Activated T-helper 1 cell treated with anti-CD3 and anti-CD28 coated beads, Interleukin-12 subunit alpha, Interleukin-12 subunit beta, Interleukin-2, Interleukin-4 antibody, amounts not matched to agents 30 ng/mL and 10 ng/mL and 1 ng/mL, durations not matched to agents 14 hours and 24 hours and 36 hours (primary cell): ENCODE measurements around the gene POLE. TPM values are rescaled to one million over a fixed set of nuclear protein-coding genes. Genes with fewer than 3 reads are reported as not detected.

Experiments
- DNase-seq: peaks from one replicate; pipeline ENCODE4 v3.0.0; 2021; ENCODE audit warnings: low spot score
- H3K27ac Mint-ChIP-seq: one replicate; pipeline ENCODE4 v1.8.0; 2021; ENCODE audit warnings: mild to moderate bottlenecking, mixed read lengths
- H3K27me3 Mint-ChIP-seq: one replicate; pipeline ENCODE4 v1.8.0; 2022; ENCODE audit warnings: mild to moderate bottlenecking, moderate library complexity, mixed read lengths; ENCODE audit not compliant: insufficient read depth
- H3K36me3 Mint-ChIP-seq: one replicate; pipeline ENCODE4 v1.8.0; 2021; ENCODE audit warnings: low read depth, mixed read lengths
- H3K4me1 Mint-ChIP-seq: one replicate; pipeline ENCODE4 v1.8.0; 2021; ENCODE audit warnings: low read depth, mixed read lengths
- H3K4me3 Mint-ChIP-seq: one replicate; pipeline ENCODE4 v1.8.0; 2021; ENCODE audit warnings: mild to moderate bottlenecking, moderate library complexity, mixed read lengths
- H3K9me3 Mint-ChIP-seq: one replicate; pipeline ENCODE4 v1.8.0; 2021; ENCODE audit warnings: mixed read lengths
- intact Hi-C: fragments of 100-400 bp; cut with micrococcal nuclease; formaldehyde crosslinking; loops from one replicate; pipeline ENCODE4 v1.15.1; 2024
- total RNA-seq: library from RNA; stranded (reverse); gene quantifications from 2 replicates; pipeline ENCODE4 v1.2.3, GENCODE V29; 2022

Gene POLE
- total RNA-seq, 1 donor from 2014 or later: 168 TPM

DNA sequence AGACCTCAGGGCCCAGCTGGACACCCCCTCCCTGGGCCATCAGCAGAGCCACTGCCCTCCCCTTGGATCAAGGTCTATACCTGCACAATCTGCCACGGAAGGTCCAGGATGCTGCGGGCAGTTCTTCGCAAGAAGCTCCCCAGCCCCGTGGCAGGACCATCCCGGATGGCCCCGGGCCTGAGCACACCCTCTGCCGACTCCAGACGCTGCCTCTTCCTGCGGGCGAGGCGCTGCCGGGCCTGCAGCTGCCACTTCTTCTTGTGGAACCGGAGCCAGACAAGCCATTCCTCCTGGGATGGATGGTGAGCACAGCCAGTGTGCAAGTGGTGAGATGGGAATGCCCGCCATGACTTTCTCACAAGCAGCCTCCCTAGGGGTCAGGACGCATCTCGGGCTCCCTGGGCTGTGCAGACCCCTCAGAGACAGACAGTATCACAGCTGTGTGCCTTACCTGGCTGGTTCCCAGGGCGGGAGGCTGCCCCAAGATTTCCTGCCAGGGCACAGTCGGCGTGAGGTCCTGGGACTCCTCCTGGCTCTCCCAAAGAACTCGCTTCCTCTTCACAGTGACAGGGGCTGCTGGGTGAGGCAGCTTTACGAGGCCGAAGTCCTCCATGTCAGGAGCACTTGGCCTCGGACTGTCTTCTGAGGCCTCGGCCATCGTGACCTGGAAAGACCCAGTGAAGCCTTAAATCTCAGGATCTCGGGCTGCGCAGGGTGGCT, 37.8 kb downstream of the POLE start:
- intact Hi-C loops: no loop called here
- Mint-ChIP-seq H3K27me3 (no peaks in the 10 kb centered on the region), H3K27ac (no peak overlapping the region), H3K4me3 (no peak overlapping the region), H3K4me1 (no peaks in the 10 kb centered on the region), H3K9me3 (no peaks in the 10 kb centered on the region), H3K36me3 (peaks cover 19% of the 10 kb centered on the region)
- DNase-seq: no peak

- Mint-ChIP-seq H3K36me3 (peaks cover 24% of the 10 kb centered on the region), H3K4me3 (no peak overlapping the region), H3K9me3 (no peaks in the 10 kb centered on the region), H3K4me1 (no peaks in the 10 kb centered on the region), H3K27ac (no peak overlapping the region), H3K27me3 (no peaks in the 10 kb centered on the region)
- intact Hi-C loops: no loop called here
- no peak for DNase-seq
Observed at GRCh38 chr12:132648616-132649225, 38.4 kb downstream of the POLE start.

- intact Hi-C loops: no loop called here
- Mint-ChIP-seq H3K9me3 (no peaks in the 10 kb centered on the region), H3K4me1 (no peaks in the 10 kb centered on the region), H3K27ac (no peak overlapping the region), H3K27me3 (no peaks in the 10 kb centered on the region), H3K4me3 (no peak overlapping the region), H3K36me3 (peaks cover 26% of the 10 kb centered on the region)
- no peak for DNase-seq
Observed at GRCh38 chr12:132647858-132648257, 39.3 kb downstream of the POLE start.

DNA sequence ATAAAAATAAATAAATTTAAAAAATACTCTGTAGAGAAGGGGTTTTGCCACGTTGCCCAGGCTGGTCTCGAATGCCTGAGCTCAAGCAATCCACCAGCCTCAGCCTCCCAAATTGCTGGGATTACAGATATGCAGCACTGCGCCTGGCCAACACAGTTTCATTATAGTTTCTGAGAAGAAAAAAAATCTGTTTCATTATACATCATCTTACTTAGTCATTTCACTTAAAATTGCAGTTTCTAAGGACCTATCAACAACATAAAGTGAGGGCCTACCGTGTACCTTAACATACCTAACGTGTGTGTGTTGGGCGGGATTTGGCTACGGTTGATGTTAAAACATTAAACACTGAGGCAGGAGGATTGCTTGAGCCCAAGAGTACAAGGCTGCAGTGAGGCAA, 40.3 kb downstream of the POLE start:
- intact Hi-C loops: no loop called here
- Mint-ChIP-seq H3K27ac (no peak overlapping the region), H3K4me1 (no peaks in the 10 kb centered on the region), H3K36me3 (peaks cover 22% of the 10 kb centered on the region), H3K27me3 (no peaks in the 10 kb centered on the region), H3K9me3 (no peaks in the 10 kb centered on the region), H3K4me3 (no peak overlapping the region)
- no peak for DNase-seq

GRCh38 chr12:132642846-132643835, 44.0 kb downstream of the POLE start:
- no peak overlapping the region for H3K4me3 Mint-ChIP-seq
- peaks cover 29% of the 10 kb centered on the region for H3K36me3 Mint-ChIP-seq
- H3K4me1 Mint-ChIP-seq: peaks cover 1% of the 10 kb centered on the region
- intact Hi-C loops: no loop called here
- H3K27ac Mint-ChIP-seq: no peak overlapping the region
- no peaks in the 10 kb centered on the region for H3K27me3 Mint-ChIP-seq
- DNase-seq: no peak
- no peaks in the 10 kb centered on the region for H3K9me3 Mint-ChIP-seq

DNA sequence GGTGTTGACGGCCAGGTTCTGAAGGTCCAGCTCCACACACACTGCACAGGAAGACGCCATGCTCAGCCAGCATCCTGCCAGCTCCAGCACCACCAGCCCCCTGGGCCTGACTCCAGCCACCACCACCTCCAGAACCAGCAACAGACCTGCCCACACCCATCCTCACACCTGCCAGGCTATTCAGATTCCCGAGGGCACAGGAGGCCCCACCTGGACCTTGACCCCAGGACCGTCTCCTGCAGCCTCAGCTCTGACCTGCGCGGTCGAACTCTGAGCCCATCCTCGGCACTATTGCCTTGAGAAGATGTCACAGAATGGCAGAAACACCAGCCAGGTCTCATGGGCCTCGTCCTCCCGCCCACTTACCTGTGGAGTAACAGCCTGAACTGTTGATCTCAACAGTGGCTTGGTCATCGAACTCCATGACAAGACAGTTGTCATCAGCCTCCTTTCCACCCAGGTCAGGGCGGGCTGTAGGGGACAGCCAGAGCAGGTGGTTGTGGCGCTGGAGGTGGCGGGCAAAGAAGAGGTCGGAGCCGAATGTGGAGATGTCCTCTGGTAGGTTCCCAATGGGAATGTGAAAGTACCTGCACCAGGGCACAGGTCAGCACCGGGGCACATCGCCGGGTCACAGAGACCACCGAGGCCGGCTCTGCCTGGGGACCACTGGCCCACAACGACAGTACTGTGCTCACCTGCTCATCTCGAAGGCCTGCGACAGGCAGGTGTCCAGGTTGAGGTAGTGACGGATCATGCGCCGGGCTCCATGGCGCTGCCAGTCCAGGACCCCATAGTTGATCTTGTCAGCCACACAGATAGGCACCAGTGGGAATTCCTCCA, 45.1 kb downstream of the POLE start:
- intact Hi-C loops: no loop called here
- Mint-ChIP-seq H3K4me1 (peaks cover 12% of the 10 kb centered on the region), H3K36me3 (peaks cover 30% of the 10 kb centered on the region), H3K9me3 (no peaks in the 10 kb centered on the region), H3K27me3 (no peaks in the 10 kb centered on the region), H3K4me3 (no peak overlapping the region), H3K27ac (no peak overlapping the region)
- DNase-seq: no peak

DNA sequence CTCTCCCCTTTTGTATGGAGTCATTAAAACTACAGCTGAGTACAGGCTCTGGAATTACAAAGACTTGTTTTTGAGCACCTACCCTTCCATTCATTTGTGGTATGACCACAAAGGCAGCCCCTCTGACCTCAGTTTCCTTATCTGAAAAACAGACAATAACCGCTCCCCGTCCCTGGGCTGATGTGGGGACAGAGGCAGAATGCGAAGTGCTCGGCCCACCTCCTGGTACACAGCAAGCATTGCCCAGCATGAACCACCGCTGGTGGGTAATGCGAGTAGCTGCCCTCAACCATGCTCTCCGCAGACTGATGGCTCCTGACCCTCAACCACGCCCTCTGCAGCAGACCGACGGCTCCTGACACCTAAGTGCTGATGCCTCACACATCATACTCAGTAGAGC, 46.2 kb downstream of the POLE start:
- peaks cover 38% of the 10 kb centered on the region for H3K36me3 Mint-ChIP-seq
- no peaks in the 10 kb centered on the region for H3K27me3 Mint-ChIP-seq
- intact Hi-C loops: no loop called here
- DNase-seq: no peak
- H3K4me1 Mint-ChIP-seq: peaks cover 14% of the 10 kb centered on the region
- H3K27ac Mint-ChIP-seq: no peak overlapping the region
- H3K9me3 Mint-ChIP-seq: no peaks in the 10 kb centered on the region
- no peak overlapping the region for H3K4me3 Mint-ChIP-seq

DNA sequence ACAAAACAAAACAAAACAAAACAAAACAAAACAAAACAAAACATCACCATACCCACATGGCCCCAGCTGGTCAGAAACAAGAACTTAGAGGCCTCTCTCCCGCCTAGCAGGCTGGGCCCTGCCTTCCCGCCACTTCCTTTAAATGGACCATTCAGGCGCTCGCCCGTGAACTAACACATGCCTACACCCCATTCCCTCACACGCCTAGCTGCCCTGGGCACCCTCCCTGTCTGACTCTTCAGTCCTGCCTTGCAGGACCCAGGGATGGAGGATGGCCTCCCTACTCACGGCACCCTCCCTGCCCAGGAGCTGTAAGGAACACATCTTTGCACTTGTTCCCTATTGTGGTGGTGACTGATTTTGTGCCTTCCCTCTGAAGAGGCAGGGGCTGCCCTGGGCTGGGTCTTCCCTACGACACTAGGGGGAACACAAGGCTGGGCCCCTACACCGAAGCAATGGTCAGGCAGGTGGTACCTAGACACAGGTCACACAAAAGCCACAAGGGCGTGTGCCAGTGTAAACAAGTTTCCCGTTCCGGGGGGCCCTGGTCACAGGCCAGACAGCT, 47.1 kb downstream of the POLE start:
- Mint-ChIP-seq H3K36me3 (peaks cover 47% of the 10 kb centered on the region), H3K4me3 (no peak overlapping the region), H3K9me3 (no peaks in the 10 kb centered on the region), H3K4me1 (peaks cover 14% of the 10 kb centered on the region), H3K27ac (no peak overlapping the region), H3K27me3 (no peaks in the 10 kb centered on the region)
- DNase-seq: no peak
- intact Hi-C loops: no loop called here

GRCh38 chr12:132638541-132639408, 48.4 kb downstream of the POLE start:
- Mint-ChIP-seq H3K27me3 (no peaks in the 10 kb centered on the region), H3K9me3 (no peaks in the 10 kb centered on the region), H3K36me3 (peaks cover 51% of the 10 kb centered on the region), H3K4me3 (no peak overlapping the region), H3K4me1 (peaks cover 14% of the 10 kb centered on the region), H3K27ac (no peak overlapping the region)
- DNase-seq: no peak
- intact Hi-C loops: no loop called here

GRCh38 chr12:132637811-132638210, 49.3 kb downstream of the POLE start:
- Mint-ChIP-seq H3K4me3 (no peak overlapping the region), H3K27ac (no peak overlapping the region), H3K36me3 (peaks cover 49% of the 10 kb centered on the region), H3K4me1 (peaks cover 14% of the 10 kb centered on the region), H3K9me3 (no peaks in the 10 kb centered on the region), H3K27me3 (no peaks in the 10 kb centered on the region)
- no peak for DNase-seq
- intact Hi-C loops: no loop called here

- Mint-ChIP-seq H3K27ac (no peak overlapping the region), H3K4me3 (no peak overlapping the region), H3K36me3 (peaks cover 59% of the 10 kb centered on the region), H3K4me1 (peaks cover 14% of the 10 kb centered on the region), H3K27me3 (no peaks in the 10 kb centered on the region), H3K9me3 (no peaks in the 10 kb centered on the region)
- no peak for DNase-seq
- intact Hi-C loops: no loop called here
Observed at GRCh38 chr12:132635076-132635955, 51.8 kb downstream of the POLE start.
